WTC11 (cell line): ENCODE results near the gene TP63. TPM values are rescaled to one million over a fixed set of nuclear protein-coding genes. Genes with fewer than 3 reads are reported as not detected.

ENCODE experiments used
- CREM ChIP-seq: sonication (generic); formaldehyde crosslinking; IDR thresholded peaks from 2 replicates; pipeline ENCODE4 v1.8.1; 2022; ENCODE audit warnings: mild to moderate bottlenecking, missing genetic modification reagents, moderate library complexity
- GRHL2 ChIP-seq: fragments of 250-450 bp; sonication (Bioruptor Pico); IDR thresholded peaks from 2 replicates; pipeline ENCODE4 v1.8.0; 2022; ENCODE audit warnings: mild to moderate bottlenecking, moderate library complexity; ENCODE audit not compliant: insufficient replicate concordance, severe bottlenecking
- JAZF1 ChIP-seq: fragments of 250-450 bp; sonication (Bioruptor Pico); IDR thresholded peaks from 2 replicates; pipeline ENCODE4 v1.9.0; 2021; ENCODE audit warnings: moderate library complexity, mild to moderate bottlenecking, inconsistent platforms
- SOX15 ChIP-seq: fragments of 250-450 bp; sonication (Bioruptor Pico); IDR thresholded peaks from 2 replicates; pipeline ENCODE4 v1.9.0; 2021; ENCODE audit warnings: mild to moderate bottlenecking
- ZNF263 ChIP-seq: sonication (generic); formaldehyde crosslinking; IDR thresholded peaks from 2 replicates; pipeline ENCODE4 v1.8.1; 2022; ENCODE audit warnings: low read depth, mild to moderate bottlenecking, moderate library complexity, missing genetic modification reagents
- ZNF317 ChIP-seq: sonication (generic); formaldehyde crosslinking; IDR thresholded peaks from 2 replicates; pipeline ENCODE4 v1.8.1; 2023; ENCODE audit warnings: low read depth, mild to moderate bottlenecking, moderate library complexity, missing genetic modification reagents, borderline replicate concordance
- microRNA-seq: library from miRNA; unstranded; fragments of <30 nt; microRNA quantifications from one replicate; pipeline ENCODE4 v1.2.0, GENCODE V29; 2022; ENCODE audit warnings: borderline number of aligned reads
- total RNA-seq: library from RNA; stranded (reverse); gene quantifications from 3 replicates; pipeline ENCODE4 v1.2.3, GENCODE V29; 2021
- TF ChIP-seq, protein P1 (sequence below): sonication (generic); formaldehyde crosslinking; IDR thresholded peaks from 2 replicates; pipeline ENCODE4 v1.8.0; 2022; ENCODE audit warnings: missing genetic modification reagents
- TF ChIP-seq, protein P2 (sequence below): sonication (generic); formaldehyde crosslinking; IDR thresholded peaks from 2 replicates; pipeline ENCODE4 v1.8.1; 2022; ENCODE audit warnings: mild to moderate bottlenecking, missing genetic modification reagents, moderate library complexity, borderline replicate concordance
- TF ChIP-seq, protein P3 (sequence below): sonication (generic); formaldehyde crosslinking; IDR thresholded peaks from 2 replicates; pipeline ENCODE4 v1.8.1; 2022; ENCODE audit warnings: missing genetic modification reagents, borderline replicate concordance

Gene TP63
- total RNA-seq, 1 experiment from 2014 or later = 0.09 TPM

DNA sequence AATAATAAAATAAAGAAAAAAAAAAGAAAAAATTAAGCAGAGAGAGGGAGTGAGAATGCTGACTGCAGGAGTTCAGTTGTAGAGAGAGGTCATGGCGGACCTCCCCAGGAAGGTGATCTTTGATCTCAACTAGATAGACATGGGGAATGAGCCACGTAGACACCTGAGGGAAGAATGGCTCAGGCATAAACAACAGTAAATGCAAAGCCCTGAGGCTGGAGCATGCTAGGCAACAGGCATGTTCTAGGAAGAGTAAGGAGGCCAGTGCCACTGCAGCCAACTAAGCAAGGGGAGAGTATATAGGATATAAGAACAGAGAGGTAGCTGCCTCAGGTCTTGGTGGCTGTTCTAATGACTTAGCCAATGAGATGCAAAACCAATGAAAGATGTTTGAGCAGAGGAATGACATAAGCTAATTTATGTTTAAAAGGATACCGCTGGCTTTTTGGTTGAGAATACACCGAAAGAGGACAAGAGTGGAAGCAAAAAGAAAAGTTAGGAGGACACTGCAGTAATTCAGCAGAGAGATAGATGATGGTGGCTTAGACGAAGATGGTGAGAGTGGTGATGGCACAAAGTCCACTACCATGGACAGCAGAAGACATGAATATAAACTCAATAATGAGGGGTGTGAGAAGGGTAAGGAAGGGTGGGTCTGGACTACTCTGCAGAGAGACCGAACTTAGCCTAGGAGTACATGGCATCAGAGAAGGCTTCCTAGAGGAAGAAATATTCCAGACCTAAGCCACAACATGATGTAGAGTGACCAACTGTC is 314.9 kb downstream of the TP63 start (continued):
- TF ChIP-seq, protein P1, sequence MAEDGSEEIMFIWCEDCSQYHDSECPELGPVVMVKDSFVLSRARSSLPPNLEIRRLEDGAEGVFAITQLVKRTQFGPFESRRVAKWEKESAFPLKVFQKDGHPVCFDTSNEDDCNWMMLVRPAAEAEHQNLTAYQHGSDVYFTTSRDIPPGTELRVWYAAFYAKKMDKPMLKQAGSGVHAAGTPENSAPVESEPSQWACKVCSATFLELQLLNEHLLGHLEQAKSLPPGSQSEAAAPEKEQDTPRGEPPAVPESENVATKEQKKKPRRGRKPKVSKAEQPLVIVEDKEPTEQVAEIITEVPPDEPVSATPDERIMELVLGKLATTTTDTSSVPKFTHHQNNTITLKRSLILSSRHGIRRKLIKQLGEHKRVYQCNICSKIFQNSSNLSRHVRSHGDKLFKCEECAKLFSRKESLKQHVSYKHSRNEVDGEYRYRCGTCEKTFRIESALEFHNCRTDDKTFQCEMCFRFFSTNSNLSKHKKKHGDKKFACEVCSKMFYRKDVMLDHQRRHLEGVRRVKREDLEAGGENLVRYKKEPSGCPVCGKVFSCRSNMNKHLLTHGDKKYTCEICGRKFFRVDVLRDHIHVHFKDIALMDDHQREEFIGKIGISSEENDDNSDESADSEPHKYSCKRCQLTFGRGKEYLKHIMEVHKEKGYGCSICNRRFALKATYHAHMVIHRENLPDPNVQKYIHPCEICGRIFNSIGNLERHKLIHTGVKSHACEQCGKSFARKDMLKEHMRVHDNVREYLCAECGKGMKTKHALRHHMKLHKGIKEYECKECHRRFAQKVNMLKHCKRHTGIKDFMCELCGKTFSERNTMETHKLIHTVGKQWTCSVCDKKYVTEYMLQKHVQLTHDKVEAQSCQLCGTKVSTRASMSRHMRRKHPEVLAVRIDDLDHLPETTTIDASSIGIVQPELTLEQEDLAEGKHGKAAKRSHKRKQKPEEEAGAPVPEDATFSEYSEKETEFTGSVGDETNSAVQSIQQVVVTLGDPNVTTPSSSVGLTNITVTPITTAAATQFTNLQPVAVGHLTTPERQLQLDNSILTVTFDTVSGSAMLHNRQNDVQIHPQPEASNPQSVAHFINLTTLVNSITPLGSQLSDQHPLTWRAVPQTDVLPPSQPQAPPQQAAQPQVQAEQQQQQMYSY = no peak
- TF ChIP-seq SOX15 (no peak), ZNF317 (CRISPR knock-in tag) (no peak), ZNF263 (CRISPR knock-in tag) (no peak), JAZF1 (no peak), CREM (CRISPR knock-in tag) (no peak), GRHL2 (CRISPR knock-in tag) (no peak)
- TF ChIP-seq, protein P2, sequence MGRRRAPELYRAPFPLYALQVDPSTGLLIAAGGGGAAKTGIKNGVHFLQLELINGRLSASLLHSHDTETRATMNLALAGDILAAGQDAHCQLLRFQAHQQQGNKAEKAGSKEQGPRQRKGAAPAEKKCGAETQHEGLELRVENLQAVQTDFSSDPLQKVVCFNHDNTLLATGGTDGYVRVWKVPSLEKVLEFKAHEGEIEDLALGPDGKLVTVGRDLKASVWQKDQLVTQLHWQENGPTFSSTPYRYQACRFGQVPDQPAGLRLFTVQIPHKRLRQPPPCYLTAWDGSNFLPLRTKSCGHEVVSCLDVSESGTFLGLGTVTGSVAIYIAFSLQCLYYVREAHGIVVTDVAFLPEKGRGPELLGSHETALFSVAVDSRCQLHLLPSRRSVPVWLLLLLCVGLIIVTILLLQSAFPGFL (CRISPR knock-in tag) = no peak
- TF ChIP-seq, protein P3, sequence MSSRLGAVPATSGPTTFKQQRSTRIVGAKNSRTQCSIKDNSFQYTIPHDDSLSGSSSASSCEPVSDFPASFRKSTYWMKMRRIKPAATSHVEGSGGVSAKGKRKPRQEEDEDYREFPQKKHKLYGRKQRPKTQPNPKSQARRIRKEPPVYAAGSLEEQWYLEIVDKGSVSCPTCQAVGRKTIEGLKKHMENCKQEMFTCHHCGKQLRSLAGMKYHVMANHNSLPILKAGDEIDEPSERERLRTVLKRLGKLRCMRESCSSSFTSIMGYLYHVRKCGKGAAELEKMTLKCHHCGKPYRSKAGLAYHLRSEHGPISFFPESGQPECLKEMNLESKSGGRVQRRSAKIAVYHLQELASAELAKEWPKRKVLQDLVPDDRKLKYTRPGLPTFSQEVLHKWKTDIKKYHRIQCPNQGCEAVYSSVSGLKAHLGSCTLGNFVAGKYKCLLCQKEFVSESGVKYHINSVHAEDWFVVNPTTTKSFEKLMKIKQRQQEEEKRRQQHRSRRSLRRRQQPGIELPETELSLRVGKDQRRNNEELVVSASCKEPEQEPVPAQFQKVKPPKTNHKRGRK (CRISPR knock-in tag) = no peak

Small RNAs within 50 kb of the gene (microRNA-seq; reads per million reads assigned to microRNA genes)
- not detected for gene MIR944
